GM12892 (cell line): Measurements from ENCODE around the gene C16orf86.

Experiments
- POLR2A ChIP-seq: IDR thresholded peaks from 2 replicates; pipeline ENCODE4 v1.6.1; 2011; ENCODE audit warnings: low read depth, low read length, control low read depth
- POLR2AphosphoS5 ChIP-seq: IDR thresholded peaks from 2 replicates; pipeline ENCODE4 v1.6.1; 2011; ENCODE audit warnings: low read depth, low read length, control low read depth
- TAF1 ChIP-seq: IDR thresholded peaks from 2 replicates; pipeline ENCODE4 v1.6.1; 2011; ENCODE audit warnings: low read depth, mild to moderate bottlenecking, control low read depth, low read length, borderline replicate concordance

DNA sequence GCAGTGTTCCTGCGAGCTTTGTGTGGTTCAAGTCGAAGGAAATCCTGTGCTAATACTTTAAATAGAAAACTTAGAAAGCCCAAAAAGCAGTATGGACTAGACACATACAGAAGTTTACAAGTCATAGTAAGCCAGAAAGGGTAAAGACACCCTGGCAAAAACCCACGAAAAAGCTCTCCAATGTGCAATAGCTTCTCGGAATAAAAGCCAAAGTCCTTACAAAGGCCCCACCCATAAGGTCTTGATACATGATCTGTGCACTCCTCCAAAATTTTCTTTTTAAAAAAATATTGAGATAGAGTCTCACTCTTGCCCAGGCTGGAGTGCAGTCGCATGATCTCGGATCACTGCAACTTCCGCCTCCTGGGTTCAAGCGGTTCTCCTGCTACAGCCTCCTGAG is 10.3 kb downstream of the C16orf86 start:
- no peak for TF ChIP-seq POLR2A
- no peak for TF ChIP-seq TAF1
- TF ChIP-seq POLR2AphosphoS5: no peak
